ENCODE data around the gene STXBP6.
"Not testable (repeated sequence)": the region's sequence is repeated elsewhere in the genome, so short reads cannot be mapped to it uniquely, and the experiment has no call there.

STXBP6 gene

GRCh38 chr14:24849471-24849870, 200.5 kb downstream of the STXBP6 start:
- DNase-seq, result no peak

DNA sequence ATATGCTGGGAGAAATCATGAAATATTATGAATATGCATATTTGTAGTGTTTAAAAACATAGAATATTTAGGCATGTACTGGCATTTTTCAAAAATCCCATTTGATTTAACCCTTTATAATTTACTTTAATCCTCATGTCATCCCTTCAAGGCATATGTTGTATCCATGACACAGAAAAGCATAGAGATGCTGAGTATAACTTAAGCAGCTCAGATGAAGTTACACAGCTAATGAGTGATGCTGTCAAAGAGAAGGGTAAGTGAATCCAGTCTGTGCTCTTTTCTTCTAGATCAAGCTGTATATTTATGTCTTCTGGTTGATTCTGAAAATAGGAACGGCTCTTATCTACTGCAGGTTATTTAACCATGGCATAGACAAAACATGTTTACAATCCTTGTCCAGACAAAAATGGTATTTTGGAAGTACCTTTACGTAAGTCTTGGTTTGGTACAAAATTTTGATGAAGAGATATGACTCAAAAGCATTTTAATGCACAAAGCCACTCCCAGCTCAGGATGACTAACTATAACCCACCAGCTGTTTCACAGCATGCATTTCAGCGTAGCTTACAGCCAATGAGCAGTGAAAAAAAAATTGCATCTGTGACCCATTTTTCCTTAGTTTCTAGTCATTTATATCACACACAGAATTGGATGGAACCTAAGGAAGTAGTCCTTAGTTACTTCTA, 201.7 kb downstream of the STXBP6 start:
- no peak for DNase-seq

- no peak for DNase-seq
These were observed 202.3 kb downstream of the STXBP6 start for GRCh38 chr14:24847568-24848095.

GRCh38 chr14:24846261-24846660, 203.7 kb downstream of the STXBP6 start:
- no peak for DNase-seq

GRCh38 chr14:24845851-24846250, 204.1 kb downstream of the STXBP6 start:
- no peak for DNase-seq

- no peak for DNase-seq
These were observed 205.9 kb downstream of the STXBP6 start for GRCh38 chr14:24844011-24844410.

DNA sequence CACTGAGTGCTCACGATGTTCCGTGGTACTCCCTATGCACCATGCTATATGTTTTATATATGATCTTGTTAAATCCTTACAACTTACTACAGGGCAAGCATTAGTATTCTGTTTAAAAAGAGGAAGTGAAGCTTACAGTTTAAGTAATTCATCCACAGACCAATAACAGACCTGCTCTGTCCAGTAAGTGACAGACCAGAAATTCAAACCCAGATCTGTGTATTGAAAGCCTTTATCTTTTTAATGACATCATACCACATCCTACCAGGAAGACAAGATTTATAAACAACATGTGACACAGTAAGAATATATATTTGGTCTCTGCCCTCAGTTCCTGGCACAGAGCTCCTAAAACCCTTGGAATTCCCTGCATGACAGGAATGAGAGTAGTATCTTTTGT, 206.5 kb downstream of the STXBP6 start:
- DNase-seq, result no peak

DNA sequence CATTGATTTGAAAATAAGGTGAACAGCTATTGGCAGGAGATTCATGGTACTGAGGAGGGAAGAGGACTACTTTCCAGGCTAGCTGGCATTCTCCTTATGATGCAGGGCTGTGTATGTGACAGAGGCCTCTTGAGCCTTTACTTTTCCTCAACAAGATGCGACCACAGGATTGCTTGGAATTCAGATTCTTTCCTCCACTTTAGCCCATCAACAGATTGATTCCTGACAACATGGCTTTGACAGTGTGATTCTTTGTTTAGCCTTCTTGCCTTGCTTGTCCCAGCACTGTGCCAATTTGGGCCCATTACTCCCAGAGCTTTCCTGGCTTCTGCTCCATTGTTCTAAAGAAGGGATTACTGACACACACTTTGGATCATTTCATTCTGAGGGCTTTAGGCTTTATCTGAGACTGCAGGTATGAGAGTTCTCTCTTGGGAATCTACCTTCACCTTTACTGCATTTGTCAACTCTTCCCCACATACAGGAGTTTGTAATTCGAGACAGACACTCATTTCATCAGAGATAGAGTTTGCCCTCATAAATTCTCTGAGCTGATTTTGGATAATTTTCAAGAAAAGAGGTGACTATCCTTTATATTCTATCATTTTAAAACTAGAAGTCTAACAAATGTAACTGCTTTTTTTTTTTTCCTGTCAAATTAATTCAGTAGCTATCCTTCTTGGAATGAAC, 209.6 kb downstream of the STXBP6 start:
- no peak for DNase-seq

DNA sequence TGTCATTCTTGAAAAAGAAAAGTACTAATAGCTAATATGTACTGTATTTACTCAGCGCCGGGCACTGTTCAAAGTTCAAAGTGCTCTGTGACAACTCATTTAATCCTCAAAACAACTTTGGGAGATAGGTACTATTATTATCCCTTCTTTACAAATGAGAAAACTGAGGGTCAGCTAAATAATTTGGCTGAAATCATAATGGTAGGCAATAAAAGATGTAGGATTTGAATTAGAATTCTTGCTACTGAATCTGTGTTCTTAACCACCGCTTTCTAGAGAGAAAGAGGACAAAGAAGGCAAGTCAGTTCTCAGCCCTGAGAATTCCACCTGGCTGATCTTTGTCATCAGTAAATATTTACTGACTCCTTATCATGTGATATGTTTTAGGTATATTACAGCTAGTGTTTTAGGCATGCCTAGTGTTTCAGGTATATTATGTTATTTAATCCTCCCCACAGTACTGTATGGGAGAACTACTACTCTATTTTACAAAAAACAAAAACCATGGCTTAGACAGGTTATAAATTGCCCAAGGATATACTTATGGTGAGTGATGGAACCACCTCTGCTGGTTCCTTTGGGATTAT, 210.2 kb downstream of the STXBP6 start:
- DNase-seq, result no peak

DNA sequence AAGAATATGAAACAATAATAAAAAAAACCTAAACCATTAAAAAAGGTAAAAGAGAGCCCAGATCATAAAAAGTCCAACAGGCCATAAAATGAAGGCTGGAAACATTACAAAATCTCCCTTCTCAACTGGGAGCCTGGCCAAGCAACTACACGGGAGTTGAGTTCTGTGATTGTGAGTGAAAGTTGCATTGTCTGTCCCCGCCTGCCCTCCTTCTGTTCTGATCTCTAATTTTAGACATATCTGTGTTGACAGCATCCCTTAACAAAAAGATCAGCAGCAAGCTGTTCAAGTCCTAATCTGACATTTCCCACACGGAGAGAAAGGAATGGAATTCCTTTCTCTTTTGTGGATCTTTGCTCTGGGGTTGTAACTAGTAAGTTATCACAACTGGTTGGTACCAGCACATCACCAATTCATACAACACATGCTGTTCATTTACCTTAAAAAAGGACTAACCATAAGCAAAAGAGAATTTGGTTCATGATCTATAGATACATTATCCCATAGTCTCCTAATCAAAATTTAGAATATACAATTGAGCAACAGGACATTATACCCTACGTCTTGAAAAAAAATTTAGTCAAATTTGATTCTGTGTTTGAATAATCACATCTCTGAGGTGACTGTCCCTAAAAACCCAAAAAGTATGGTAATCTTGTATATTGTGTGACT, 210.9 kb downstream of the STXBP6 start:
- DNase-seq, result no peak

DNA sequence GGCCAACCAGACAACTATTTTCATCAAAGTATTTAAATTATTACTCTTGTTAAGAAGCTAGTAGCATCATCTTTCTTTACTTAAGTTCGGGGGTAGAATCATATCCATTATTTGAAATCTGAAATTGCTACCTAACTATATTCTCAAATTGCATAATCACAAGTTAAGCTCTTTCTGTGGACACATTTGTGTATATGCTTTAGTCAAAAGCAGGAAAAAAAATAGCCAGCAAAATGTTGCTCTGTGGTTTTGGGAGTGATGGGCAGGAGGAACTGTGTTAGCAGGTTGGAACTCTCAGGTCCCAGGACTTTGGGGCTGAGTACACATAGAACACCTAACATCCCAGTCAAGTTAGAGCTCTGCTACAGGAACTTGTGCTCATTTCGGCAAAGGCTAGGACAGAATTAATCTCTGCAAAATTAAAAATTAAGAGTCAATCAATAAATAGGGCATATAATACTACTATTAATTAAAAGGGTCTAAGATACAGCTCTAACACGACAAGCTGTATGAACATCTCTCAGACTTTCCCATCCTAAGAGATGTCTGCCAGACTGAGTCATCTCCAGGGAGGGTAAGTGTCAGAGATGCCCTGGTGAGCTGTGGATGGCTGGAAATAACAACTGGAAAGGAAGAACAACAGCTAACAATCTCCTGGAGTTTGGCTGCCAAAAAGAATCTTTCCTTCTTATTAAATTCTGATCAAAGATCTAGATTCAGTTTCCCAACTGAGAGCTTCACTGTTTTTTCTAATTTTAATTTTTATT, 212.5 kb downstream of the STXBP6 start:
- no peak for DNase-seq

DNA sequence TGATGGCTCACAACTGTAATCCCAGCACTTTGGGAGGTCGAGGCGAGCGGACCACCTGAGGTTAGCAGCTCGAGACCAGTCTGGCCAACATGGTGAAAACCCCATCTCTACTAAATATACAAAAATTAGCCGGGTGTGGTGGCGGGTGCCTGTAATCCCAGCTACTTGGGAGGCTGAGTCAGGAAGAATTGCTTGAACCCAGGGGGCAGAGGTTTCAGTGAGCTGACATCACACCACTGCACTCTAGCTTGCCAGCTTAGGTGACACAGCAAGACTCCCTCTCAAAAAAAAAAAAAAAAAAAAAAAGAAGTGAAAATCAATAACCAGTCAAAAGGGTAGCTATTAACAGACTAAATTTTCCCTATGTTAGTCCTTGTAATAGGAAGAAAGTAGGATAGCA, 213.6 kb downstream of the STXBP6 start:
- not testable (repeated sequence) for DNase-seq

DNA sequence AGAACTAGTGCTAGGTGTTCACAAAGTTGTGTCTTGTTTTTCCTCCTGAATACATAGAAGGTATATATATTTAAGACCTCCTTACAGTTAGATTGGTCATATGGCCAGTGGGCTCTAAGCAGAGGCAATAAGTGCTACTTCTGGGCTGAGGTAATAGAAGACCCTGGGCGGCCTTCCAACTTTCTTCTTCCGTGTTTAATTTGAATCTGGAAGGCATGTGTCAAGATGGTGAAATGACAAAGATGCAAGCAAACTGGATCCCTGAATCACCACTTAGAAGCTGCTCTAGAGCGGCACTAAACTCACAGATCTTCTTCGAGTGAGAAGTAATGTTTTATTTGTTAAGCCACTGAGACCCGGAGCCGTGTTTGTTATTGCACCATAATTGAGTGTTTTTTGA, 215.0 kb downstream of the STXBP6 start:
- no peak for DNase-seq

- DNase-seq, result no peak
These were observed 216.6 kb downstream of the STXBP6 start for GRCh38 chr14:24833385-24833784.

DNA sequence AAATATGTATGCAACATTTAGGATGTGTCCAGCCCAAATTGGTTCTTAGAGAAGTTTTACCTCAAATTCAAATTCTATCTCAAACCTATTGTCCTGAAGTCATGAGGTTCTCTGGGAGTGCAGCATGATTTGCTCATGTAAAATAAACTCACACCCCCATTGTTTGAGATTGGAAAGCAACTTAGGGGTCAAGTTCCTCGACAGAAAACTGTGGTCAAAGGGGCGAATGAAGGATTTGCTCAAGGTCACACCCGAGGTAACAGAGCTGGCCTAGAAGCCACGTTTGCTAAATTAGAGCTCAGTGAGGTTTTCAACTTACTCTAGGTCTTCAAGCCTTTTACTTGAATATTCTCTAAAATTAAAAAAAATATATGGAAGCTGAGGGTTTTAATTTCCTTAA, 218.3 kb downstream of the STXBP6 start:
- no peak for DNase-seq

GRCh38 chr14:24829862-24830261, 220.1 kb downstream of the STXBP6 start:
- DNase-seq, result no peak

DNA sequence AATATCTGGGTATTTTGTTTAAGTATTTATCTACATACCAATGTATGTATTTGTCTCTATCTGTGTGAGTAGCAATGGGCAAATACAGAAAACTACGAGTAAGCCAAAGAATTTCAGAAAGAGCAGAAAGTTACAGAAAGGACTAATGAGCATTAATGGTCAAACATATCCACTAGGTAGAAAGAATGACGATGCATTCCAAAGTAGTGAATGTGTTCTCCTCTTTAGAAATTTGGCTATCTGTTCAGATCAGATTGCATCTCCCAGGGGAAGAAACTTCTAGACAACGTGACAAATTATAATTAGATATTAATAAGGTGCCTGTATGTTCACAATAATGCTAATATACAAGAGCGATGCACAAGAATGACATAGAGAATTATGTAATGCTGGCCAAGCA, 221.5 kb downstream of the STXBP6 start:
- no peak for DNase-seq

- DNase-seq, result no peak
These were observed 223.6 kb downstream of the STXBP6 start for GRCh38 chr14:24826390-24826789.

DNA sequence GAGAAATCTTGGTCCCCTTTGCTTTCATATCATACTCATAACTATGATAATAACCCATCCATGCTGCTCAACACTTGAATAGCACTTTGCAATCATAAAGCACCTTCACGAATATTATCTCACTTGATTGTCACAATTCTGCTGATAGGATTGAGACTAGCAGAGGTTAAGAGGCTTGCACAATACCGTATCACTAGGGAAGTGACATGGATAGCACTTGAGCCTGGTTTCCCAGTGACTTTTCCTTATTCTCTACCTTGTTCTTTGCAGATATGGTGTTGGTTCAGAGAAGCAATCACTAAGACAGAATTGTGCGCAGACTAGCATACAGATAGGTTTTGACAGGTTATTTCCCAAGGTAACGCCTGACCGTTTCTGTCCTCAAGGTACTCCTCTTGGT, 229.3 kb downstream of the STXBP6 start:
- DNase-seq, result no peak

DNA sequence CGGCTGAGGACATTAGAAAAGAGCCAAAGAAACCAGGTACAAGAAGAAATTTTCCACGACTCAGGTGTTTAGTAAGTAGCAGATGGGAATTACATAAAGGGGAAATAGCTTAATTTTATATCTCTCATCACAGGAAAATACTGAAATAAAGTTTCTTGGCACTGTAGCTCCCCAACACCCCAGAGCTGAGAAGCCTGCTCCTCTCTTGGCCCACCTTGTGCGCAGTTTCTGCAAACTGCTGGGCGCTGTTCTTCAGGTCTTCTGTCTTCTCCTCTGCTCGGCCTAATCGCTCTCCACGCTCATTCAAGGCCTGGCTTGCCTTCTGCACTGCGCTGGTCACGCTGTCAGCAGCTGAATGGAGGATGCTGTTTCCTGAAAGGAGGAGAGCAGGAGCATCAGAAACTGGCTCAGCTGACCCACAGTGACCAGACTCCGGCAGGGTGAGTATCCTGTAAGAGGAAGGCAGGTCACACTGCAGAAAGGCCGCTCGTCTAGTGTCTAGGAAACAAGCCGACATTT, 231.1 kb downstream of the STXBP6 start:
- no peak for DNase-seq

DNA sequence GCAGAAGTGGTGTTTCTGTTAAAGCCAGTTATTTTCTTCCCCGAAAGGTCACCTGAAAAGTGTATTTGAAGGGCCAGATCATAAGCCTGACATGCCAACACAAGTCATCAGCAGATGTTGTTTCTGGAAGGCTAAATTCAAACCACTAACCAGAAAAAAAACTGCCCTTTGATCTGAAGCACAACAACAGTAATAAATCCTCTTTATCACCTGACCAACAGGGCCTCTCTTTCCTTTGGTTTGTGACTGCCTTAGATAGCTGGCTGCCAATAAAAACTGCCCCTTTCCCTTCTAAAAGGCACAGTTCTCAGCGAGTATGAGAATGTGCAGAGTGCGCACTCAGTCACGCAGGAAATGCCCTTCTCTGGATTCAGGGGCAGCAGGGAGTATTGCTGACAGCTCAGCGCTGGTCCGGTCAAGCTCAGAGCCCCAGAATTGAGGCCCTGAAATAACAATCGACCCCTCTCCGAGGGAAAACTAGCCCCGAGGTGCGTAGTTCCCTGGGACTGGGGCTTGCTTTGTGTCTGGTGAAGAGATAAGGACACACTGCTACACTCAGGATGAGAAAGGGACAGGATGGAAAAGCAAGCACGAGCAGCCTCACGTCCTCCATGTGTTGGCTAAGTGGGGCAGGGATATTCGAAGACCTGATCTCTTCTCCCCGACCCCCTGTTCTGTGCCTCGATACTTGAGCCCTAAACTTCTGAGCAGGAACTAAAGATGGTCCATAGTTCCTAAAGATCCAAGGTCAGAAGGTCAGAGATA, 231.7 kb downstream of the STXBP6 start:
- no peak for DNase-seq

All from activated CD4-positive, CD25-positive, alpha-beta regulatory T cell treated with anti-CD3 and anti-CD28 coated beads, Interleukin-2, amount 50 U/mL, for 72 hours (primary cell).